Uterus (tissue), 2 donors: Measurements from ENCODE around the gene AQR.

Experiments used
- CTCF ChIP-seq, 4 experiments: fragments of 200-600 bp in 2 of 4; fragments of 450-650 bp in 2 of 4; sonication (generic) in 2 of 4; IDR thresholded peaks; one replicate each; pipeline ENCODE4 v1.5.1; 2016 to 2019; ENCODE audit warnings: antibody characterized with exemption in 4 of 4, mild to moderate bottlenecking in 2 of 4, moderate library complexity in 1 of 4
- POLR2A ChIP-seq, 2 donors: fragments of 450-650 bp; IDR thresholded peaks; one replicate each; pipeline ENCODE4 v1.6.1; 2016; ENCODE audit warnings: antibody characterized with exemption in 2 of 2, mild to moderate bottlenecking in 1 of 2, moderate library complexity in 1 of 2

DNA sequence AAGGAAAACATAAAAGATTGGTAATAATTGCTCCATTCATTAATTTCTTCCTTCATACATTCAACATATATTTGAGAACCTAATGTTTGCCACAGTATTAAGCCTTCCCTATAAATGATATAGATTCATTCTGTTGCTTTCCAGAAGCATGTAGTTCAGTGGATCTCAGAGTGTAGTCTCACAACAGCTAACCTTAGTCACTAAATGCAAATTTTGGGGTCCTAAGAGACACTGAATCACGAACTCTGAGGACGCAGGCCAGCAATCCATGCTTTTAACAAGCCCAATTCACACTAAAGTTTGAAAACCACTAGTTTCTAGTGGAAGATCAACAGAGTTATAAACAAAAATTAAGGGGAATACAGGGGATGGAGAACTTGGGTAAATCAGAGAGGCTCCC, 7.2 kb upstream of the AQR start:
- TF ChIP-seq CTCF (IDR thresholded peaks at IDR 0.05) (no peak), POLR2A (IDR thresholded peaks at IDR 0.05) (no peak)
